ENCODE results near the gene S1PR1.

S1PR1 gene

GRCh38 chr1:101194746-101195145 is 42.1 kb upstream of the S1PR1 start:
- DNase-seq (ENCODE audit: low read depth, low spot score) = no peak
- in situ Hi-C loops (cut with HindIII; ENCODE audit: low sequenced_read_pairs) = no loop called here
- TF ChIP-seq CTCF (IDR thresholded peaks at IDR 0.05; ENCODE audit: low read depth, low read length) = no peak
- H3K4me3 ChIP-seq (ENCODE audit: low read depth, low read length) = no peak overlapping the region

- no peak for TF ChIP-seq CTCF (IDR thresholded peaks at IDR 0.05; ENCODE audit: low read depth, low read length)
- in situ Hi-C loops (cut with HindIII; ENCODE audit: low sequenced_read_pairs) = no loop called here
- H3K4me3 ChIP-seq (ENCODE audit: low read depth, low read length) = no peak overlapping the region
- DNase-seq (ENCODE audit: low read depth, low spot score) = no peak
These were observed 40.2 kb upstream of the S1PR1 start for GRCh38 chr1:101196668-101197067.

- DNase-seq (ENCODE audit: low read depth, low spot score) = no peak
- H3K4me3 ChIP-seq (ENCODE audit: low read depth, low read length) = no peak overlapping the region
- in situ Hi-C loops (cut with HindIII; ENCODE audit: low sequenced_read_pairs) = no loop called here
- TF ChIP-seq CTCF (IDR thresholded peaks at IDR 0.05; ENCODE audit: low read depth, low read length) = no peak
These were observed 37.8 kb upstream of the S1PR1 start for GRCh38 chr1:101198842-101199636.

- no peak for TF ChIP-seq CTCF (IDR thresholded peaks at IDR 0.05; ENCODE audit: low read depth, low read length)
- no peak for DNase-seq (ENCODE audit: low read depth, low spot score)
- in situ Hi-C loops (cut with HindIII; ENCODE audit: low sequenced_read_pairs) = no loop called here
- H3K4me3 ChIP-seq (ENCODE audit: low read depth, low read length) = no peak overlapping the region
These were observed 37.2 kb upstream of the S1PR1 start for GRCh38 chr1:101199637-101199982.

GRCh38 chr1:101200513-101200912 is 36.3 kb upstream of the S1PR1 start:
- TF ChIP-seq CTCF (IDR thresholded peaks at IDR 0.05; ENCODE audit: low read depth, low read length) = no peak
- in situ Hi-C loops (cut with HindIII; ENCODE audit: low sequenced_read_pairs) = no loop called here
- peak; percentile 82 for DNase-seq (ENCODE audit: low read depth, low spot score)
- H3K4me3 ChIP-seq (ENCODE audit: low read depth, low read length) = no peak overlapping the region

GRCh38 chr1:101203820-101204540 is 32.8 kb upstream of the S1PR1 start:
- peak; percentile 16 for DNase-seq (ENCODE audit: low read depth, low spot score)
- no peak for TF ChIP-seq CTCF (IDR thresholded peaks at IDR 0.05; ENCODE audit: low read depth, low read length)
- in situ Hi-C loops (cut with HindIII; ENCODE audit: low sequenced_read_pairs) = no loop called here

More at GRCh38 chr1:101203820-101204540, 32.8 kb upstream of the S1PR1 start:
- H3K4me3 ChIP-seq (ENCODE audit: low read depth, low read length) = no peak overlapping the region

Data from astrocyte of the spinal cord (primary cell).